ENCODE data around the gene BCAP31.

DNA sequence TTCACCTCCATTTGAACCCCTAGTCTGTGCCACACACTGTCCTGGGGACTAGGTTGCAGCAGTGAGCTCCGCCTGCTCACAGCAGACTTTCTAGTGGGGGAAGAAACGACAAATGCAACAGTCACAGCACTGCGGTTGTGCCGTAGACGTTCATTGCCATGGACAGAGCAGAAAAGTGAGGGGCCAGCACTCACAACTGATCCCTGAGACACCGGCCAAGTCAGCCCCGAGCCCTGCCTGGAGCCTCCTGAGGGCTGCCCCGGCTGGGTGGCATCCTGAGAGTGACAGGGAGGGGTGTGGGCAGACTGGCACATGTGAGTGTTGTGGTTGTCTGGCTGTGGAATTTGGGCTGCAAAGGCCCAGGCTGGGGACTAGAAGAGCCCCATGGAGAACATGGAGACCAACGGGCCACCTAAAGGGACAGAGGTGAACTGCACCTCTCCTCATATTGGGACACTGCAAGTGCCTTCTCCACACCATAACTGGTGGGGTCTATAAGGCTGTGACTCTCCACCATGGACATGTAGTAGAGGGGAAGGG is 72.6 kb downstream of the BCAP31 start:
- TF ChIP-seq, protein P1, sequence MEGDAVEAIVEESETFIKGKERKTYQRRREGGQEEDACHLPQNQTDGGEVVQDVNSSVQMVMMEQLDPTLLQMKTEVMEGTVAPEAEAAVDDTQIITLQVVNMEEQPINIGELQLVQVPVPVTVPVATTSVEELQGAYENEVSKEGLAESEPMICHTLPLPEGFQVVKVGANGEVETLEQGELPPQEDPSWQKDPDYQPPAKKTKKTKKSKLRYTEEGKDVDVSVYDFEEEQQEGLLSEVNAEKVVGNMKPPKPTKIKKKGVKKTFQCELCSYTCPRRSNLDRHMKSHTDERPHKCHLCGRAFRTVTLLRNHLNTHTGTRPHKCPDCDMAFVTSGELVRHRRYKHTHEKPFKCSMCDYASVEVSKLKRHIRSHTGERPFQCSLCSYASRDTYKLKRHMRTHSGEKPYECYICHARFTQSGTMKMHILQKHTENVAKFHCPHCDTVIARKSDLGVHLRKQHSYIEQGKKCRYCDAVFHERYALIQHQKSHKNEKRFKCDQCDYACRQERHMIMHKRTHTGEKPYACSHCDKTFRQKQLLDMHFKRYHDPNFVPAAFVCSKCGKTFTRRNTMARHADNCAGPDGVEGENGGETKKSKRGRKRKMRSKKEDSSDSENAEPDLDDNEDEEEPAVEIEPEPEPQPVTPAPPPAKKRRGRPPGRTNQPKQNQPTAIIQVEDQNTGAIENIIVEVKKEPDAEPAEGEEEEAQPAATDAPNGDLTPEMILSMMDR (IDR thresholded peaks at IDR 0.05), result peak in 2 of 5 experiments; percentile 10 to 12
- no peak for TF ChIP-seq POLR2A (IDR thresholded peaks at IDR 0.05)

Data from transverse colon (tissue), 3 donors.